ENCODE measurements around the gene CIDEB. TPM values are rescaled to one million over a fixed set of nuclear protein-coding genes. Genes with fewer than 3 reads are reported as not detected.

CIDEB gene
- total RNA-seq, 1 experiment from 2014 or later: 0.22 TPM

DNA sequence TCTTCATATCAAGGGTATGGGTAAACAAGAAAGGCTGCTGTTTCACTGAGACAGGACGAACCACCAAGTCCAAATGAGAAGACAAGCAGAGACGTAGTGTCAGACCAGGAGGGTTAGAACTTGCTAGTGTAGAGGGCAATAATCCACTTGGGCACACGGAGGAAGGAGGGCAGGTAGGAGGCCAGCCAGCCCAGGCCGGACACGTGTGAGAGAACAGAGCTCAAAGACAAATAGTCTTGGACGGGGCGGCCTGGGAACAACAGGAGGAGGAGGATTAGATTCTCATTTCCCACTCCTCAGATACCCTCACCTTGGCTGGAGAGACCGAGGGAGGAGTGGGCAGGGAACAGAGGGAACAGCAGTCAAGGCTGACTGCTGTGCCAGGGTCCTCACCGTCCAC lies 17.0 kb downstream of the CIDEB start:
- ChIA-PET CTCF (interaction anchor here (1.0 to 1.2 kb wide), 2 partner anchors 9 to 17 kb away, joined by 3 to 4 read pairs; partner anchors contain the start of genes CIDEB, DHRS1 and NOP9), POLR2A (no interaction called here), RAD21 (ENCODE audit: low non-redundant PET in 1 of 2, low total read pairs in 2 of 2, uncharacterized antibody in 2 of 2, unreplicated experiment in 2 of 2) (no interaction called here)
- H3K4me1 ChIP-seq (ENCODE audit: control insufficient read depth in 1 of 2, insufficient read depth in 2 of 2, low read length in 2 of 2): no peaks in the 10 kb centered on the region
- H3K4me2 ChIP-seq (ENCODE audit: low read length): no peak overlapping the region
- TF ChIP-seq FOSL1 (IDR thresholded peaks at IDR 0.05; ENCODE audit: low read depth) (no peak), SP1 (IDR thresholded peaks at IDR 0.05; ENCODE audit: low read depth) (no peak), SRF (IDR thresholded peaks at IDR 0.05; ENCODE audit: low read depth) (no peak), ZFX (IDR thresholded peaks at IDR 0.05) (no peak), TCF7L2 (IDR thresholded peaks at IDR 0.05; ENCODE audit: borderline replicate concordance, extremely low read depth, insufficient read depth, insufficient read length) (no peak), JUND (IDR thresholded peaks at IDR 0.05) (no peak), POLR2AphosphoS5 (IDR thresholded peaks at IDR 0.05; ENCODE audit: low read depth, low read length) (no peak), POLR2A (IDR thresholded peaks at IDR 0.05; ENCODE audit: borderline replicate concordance, extremely low read depth, insufficient read depth, insufficient read length) (no peak), ZNF274 (IDR thresholded peaks at IDR 0.05; ENCODE audit: low read depth, low read length) (no peak), RAD21 (IDR thresholded peaks at IDR 0.05; ENCODE audit: low read depth) (no peak), CEBPB (IDR thresholded peaks at IDR 0.05; ENCODE audit: low read depth) (no peak), CBX3 (IDR thresholded peaks at IDR 0.05; ENCODE audit: low read depth) (no peak), EZH2 (IDR thresholded peaks at IDR 0.05) (no peak), ELF1 (IDR thresholded peaks at IDR 0.05; ENCODE audit: borderline replicate concordance, low read depth) (no peak)
- TF ChIP-seq, protein P1, sequence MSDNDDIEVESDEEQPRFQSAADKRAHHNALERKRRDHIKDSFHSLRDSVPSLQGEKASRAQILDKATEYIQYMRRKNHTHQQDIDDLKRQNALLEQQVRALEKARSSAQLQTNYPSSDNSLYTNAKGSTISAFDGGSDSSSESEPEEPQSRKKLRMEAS (IDR thresholded peaks at IDR 0.05): no peak
- TF ChIP-seq, protein P2, sequence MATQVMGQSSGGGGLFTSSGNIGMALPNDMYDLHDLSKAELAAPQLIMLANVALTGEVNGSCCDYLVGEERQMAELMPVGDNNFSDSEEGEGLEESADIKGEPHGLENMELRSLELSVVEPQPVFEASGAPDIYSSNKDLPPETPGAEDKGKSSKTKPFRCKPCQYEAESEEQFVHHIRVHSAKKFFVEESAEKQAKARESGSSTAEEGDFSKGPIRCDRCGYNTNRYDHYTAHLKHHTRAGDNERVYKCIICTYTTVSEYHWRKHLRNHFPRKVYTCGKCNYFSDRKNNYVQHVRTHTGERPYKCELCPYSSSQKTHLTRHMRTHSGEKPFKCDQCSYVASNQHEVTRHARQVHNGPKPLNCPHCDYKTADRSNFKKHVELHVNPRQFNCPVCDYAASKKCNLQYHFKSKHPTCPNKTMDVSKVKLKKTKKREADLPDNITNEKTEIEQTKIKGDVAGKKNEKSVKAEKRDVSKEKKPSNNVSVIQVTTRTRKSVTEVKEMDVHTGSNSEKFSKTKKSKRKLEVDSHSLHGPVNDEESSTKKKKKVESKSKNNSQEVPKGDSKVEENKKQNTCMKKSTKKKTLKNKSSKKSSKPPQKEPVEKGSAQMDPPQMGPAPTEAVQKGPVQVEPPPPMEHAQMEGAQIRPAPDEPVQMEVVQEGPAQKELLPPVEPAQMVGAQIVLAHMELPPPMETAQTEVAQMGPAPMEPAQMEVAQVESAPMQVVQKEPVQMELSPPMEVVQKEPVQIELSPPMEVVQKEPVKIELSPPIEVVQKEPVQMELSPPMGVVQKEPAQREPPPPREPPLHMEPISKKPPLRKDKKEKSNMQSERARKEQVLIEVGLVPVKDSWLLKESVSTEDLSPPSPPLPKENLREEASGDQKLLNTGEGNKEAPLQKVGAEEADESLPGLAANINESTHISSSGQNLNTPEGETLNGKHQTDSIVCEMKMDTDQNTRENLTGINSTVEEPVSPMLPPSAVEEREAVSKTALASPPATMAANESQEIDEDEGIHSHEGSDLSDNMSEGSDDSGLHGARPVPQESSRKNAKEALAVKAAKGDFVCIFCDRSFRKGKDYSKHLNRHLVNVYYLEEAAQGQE (IDR thresholded peaks at IDR 0.05; ENCODE audit: low read depth): no peak
- TF ChIP-seq, protein P3, sequence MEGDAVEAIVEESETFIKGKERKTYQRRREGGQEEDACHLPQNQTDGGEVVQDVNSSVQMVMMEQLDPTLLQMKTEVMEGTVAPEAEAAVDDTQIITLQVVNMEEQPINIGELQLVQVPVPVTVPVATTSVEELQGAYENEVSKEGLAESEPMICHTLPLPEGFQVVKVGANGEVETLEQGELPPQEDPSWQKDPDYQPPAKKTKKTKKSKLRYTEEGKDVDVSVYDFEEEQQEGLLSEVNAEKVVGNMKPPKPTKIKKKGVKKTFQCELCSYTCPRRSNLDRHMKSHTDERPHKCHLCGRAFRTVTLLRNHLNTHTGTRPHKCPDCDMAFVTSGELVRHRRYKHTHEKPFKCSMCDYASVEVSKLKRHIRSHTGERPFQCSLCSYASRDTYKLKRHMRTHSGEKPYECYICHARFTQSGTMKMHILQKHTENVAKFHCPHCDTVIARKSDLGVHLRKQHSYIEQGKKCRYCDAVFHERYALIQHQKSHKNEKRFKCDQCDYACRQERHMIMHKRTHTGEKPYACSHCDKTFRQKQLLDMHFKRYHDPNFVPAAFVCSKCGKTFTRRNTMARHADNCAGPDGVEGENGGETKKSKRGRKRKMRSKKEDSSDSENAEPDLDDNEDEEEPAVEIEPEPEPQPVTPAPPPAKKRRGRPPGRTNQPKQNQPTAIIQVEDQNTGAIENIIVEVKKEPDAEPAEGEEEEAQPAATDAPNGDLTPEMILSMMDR (IDR thresholded peaks at IDR 0.05 in 2 of 3, conservative IDR thresholded peaks at IDR 0.05 in 1 of 3; ENCODE audit: borderline replicate concordance in 1 of 3, insufficient read depth in 1 of 3, low read depth in 2 of 3, low read length in 2 of 3): no peak
- TF ChIP-seq, protein P4, sequence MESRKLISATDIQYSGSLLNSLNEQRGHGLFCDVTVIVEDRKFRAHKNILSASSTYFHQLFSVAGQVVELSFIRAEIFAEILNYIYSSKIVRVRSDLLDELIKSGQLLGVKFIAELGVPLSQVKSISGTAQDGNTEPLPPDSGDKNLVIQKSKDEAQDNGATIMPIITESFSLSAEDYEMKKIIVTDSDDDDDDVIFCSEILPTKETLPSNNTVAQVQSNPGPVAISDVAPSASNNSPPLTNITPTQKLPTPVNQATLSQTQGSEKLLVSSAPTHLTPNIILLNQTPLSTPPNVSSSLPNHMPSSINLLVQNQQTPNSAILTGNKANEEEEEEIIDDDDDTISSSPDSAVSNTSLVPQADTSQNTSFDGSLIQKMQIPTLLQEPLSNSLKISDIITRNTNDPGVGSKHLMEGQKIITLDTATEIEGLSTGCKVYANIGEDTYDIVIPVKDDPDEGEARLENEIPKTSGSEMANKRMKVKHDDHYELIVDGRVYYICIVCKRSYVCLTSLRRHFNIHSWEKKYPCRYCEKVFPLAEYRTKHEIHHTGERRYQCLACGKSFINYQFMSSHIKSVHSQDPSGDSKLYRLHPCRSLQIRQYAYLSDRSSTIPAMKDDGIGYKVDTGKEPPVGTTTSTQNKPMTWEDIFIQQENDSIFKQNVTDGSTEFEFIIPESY (IDR thresholded peaks at IDR 0.05; ENCODE audit: extremely low read depth, insufficient replicate concordance, low read length): no peak
- no peaks in the 10 kb centered on the region for H3K9me2 ChIP-seq (ENCODE audit: insufficient read depth)
- no peak for DNase-seq (ENCODE audit: low read depth, low spot score)
- peaks cover 12 to 20% of the 10 kb centered on the region in 2 experiments for H3K36me3 ChIP-seq (ENCODE audit: control insufficient read depth in 1 of 2, insufficient read depth in 2 of 2, low read length in 2 of 2)
- H3K4me3 ChIP-seq (replicated peaks in 1 of 2; ENCODE audit: low read depth in 1 of 2, low read length in 2 of 2): no peak overlapping the region
- no peaks in the 10 kb centered on the region for H3K27me3 ChIP-seq (ENCODE audit: insufficient read depth, low read length)
- ATAC-seq: no peak
- intact Hi-C loops (cut with micrococcal nuclease): loop anchor here (10.0 kb wide), 1 partner anchor 306 kb away; the partner anchor contains the start of gene DHRS4L2
- no peak overlapping the region for H3K9ac ChIP-seq (ENCODE audit: low read length)
- no peaks in the 10 kb centered on the region for H4K20me1 ChIP-seq (ENCODE audit: insufficient read depth)
- no TSS peak for BruUV-seq (replicated peaks)
- H2AFZ ChIP-seq (ENCODE audit: low read depth, low read length, poor library complexity, severe bottlenecking): no peak overlapping the region
- H3K9me3 ChIP-seq (ENCODE audit: control insufficient read depth in 1 of 2, insufficient read depth in 1 of 2, low read depth in 1 of 2, low read length in 2 of 2): no peaks in the 10 kb centered on the region
- no peaks in the 10 kb centered on the region for H3K79me2 ChIP-seq (ENCODE audit: insufficient read depth, low read length)
- H3K27ac ChIP-seq (ENCODE audit: low read depth, low read length): no peak overlapping the region

Measured in HCT116 (cell line).